HG02678 (cell line): Measurements from ENCODE around the gene RNF10.
"Not testable (repeated sequence)": the region's sequence is repeated elsewhere in the genome, so short reads cannot be mapped to it uniquely, and the experiment has no call there.

Experiments
- ATAC-seq: cut with Tn5 transposase; IDR thresholded peaks from one replicate; pipeline ENCODE4 v1.9.1; 2021; ENCODE audit warnings: mild to moderate bottlenecking, moderate library complexity; ENCODE audit not compliant: unreplicated experiment

RNF10 gene

DNA sequence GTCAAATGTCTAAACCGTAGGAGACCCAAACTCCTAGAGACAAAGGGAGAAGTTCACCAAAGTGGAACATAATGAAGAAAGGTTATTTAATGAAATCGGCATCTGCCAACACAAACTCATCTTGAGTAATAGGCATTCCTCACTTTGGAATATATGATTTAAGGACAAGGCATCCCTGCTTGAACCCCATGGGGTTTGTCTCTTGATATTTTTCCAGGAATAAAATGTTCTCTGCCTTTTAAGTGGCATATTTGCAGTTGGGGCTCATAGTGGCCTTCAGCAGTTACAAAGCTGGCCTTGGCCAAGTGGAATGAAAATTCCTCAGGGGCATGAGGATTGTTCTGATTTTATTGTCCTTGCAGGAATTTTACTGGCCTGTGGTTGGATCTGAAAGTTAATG lies 40.0 kb downstream of the RNF10 start:
- ATAC-seq = no peak

- ATAC-seq = no peak
Measured at GRCh38 chr12:120579179-120579578, 45.0 kb downstream of the RNF10 start.

- peak; percentile 92 for ATAC-seq
Measured at GRCh38 chr12:120580787-120581723, 46.9 kb downstream of the RNF10 start, which contains the start of gene POP5. POP5 (minus strand) TSS chr12:120581402; CDS start chr12:120581362, 40 bp downstream.

- ATAC-seq = no peak
Measured at GRCh38 chr12:120581998-120582397, 47.8 kb downstream of the RNF10 start.

DNA sequence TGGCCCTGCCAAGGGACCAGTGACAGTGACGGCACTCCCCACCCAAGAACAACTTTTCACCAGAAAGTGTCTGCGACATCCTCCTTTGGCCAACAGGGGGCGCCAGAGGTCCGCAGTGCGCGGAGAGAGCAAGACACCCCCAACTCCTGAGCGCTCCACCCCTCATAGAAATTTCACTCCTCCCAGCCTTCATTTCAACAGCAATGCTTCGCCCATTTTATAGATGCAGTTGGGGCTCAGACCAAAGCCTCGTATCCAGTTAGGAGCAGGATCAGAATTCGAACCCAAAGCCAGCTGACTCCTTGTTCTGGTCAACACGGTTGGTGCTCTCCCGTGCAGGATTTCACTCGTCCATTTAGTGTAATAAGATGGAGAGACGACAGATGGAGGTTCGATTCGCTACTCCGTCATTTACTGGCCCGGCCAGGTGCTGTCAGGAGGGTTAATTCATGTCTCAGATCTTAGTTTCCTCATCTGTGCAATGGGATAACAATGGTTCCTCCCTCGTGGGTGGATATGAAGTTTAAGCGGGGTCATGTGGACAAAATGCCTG lies 49.4 kb downstream of the RNF10 start:
- no peak for ATAC-seq

DNA sequence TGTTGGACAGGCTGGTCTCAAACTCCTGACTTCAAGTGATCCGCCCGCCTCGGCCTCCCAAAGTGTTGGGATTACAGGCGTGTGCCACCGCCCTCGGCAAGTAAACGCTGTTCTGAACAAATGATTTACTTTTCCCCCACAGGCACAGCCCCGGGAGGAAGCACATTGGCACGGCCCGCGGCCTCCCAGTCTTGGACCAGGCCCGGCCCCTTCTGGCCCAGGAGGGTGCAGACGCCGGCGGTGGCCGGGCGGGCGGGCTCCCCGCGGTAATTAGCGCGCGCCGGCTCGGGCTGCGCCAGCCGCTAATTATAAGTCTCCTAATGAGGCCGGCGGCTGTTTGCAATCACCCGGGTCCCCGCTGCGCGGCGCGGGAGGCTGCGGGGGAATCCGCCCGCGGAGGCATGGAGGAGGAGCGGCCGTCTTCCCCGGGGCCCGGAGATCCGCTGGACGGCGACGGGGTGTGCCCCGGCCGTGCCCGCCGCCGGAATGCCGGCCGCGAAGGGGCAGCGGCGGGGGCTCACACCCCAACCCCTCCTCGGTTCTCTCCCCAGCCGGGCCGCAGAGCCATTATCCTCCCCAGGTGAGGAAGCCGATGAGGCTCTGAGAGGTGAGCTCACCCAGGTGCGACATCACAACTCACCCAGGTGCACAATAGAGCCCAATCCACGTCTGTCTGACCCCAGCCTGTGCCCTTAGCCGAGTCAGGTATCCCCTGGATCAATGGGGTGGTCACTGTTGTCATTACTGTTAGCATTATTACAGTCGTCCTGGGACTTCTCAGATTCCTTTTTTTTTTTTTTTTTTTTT lies 50.4 kb downstream of the RNF10 start:
- no peak for ATAC-seq

- no peak for ATAC-seq
Measured at GRCh38 chr12:120586206-120586605, 52.0 kb downstream of the RNF10 start.

- ATAC-seq = no peak
Measured at GRCh38 chr12:120586860-120587259, 52.7 kb downstream of the RNF10 start.

DNA sequence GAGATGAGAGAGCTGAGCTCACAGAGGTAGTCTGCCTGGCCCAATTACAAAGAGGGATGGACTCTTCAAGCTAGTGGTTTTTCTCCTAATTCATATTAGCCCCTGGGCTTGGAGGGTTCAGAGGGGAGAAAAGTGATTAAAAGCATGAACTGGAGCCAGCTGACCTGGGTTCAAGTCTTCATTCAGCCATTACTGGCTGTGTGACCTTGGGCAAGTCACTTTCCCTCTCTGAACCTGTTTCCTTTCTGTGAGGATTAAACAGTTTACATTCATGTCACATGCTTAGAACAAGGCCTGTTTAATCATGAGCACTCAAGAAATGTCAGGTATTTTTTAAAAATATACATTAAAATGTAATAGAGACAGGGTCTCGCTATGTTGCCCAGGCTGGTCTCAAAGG lies 54.2 kb downstream of the RNF10 start:
- no peak for ATAC-seq

GRCh38 chr12:120588948-120589930 lies 55.1 kb downstream of the RNF10 start:
- no peak for ATAC-seq

DNA sequence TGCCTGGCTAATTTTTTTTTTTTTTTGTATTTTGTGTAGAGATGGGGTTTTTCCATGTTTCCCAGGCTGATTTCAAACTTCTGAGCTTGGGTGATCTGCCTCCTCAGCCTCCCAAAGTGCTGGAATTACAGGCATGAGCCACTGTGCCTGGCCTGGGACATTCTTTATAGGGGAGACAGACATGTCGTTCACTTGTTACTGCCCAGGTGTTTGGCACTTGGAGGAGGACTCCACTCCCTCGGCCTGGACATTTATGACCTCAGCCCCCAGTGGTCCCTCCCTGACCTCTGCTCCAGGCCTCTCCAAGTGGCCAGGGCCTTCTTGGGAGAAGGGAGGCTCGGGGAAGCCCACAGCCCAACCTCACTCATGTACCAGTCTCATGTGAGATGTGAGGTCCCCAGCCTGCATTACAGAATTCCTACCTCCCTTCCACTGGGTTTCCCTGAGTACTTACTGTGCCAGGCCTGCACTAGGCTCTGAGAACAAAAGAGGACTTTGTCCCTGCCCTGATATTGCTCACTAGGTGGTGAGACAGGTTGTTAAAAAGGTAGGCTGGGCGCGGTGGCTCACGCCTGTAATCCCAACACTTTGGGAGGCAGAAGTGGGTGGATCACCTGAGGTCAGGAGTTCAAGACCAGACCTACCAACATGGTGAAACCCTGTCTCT lies 56.7 kb downstream of the RNF10 start:
- no peak for ATAC-seq

DNA sequence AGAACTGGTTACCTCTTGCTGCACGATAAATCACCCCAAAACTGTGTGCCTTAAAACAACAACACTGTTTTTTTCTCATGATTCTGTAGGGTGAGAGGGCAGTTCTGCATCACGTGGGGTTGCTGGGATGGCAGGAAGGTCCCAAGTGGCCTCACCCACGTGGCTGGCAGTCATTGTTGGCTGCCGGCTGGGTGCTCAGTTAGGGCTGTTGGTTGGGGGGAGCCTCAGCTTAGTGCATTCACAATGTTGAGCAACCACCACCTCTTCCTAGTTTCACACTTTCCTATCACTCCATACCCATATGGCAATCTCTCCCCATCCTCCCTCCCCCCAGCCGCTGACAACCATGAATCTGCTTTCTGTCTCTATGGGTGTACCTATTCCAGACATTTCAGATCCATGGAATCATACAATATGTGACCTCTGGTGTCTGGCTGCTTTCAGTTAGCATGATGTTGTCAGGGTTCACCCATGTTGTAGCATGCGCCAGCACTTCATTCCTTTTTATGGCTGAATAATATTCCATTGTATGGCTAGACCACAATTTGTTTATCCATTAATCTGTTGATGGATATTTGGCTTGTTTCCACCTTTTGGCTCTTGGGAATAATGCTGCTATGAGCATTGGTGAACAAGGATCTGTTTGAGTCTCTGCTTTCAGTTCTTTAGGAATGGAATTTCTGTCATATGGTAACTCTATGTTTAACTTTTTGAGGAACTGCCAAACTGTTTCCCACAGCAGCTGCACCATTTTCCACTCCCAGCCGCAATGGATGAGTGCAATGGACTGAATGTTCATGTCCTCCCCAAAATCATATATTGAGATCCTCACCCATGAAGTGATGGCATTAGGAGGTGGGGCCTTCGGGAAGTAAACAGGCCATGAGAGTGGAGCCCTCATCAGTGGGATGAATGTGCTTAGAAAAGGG lies 58.2 kb downstream of the RNF10 start:
- ATAC-seq = no peak

- no peak for ATAC-seq
Measured at GRCh38 chr12:120596901-120597300, 62.7 kb downstream of the RNF10 start.

DNA sequence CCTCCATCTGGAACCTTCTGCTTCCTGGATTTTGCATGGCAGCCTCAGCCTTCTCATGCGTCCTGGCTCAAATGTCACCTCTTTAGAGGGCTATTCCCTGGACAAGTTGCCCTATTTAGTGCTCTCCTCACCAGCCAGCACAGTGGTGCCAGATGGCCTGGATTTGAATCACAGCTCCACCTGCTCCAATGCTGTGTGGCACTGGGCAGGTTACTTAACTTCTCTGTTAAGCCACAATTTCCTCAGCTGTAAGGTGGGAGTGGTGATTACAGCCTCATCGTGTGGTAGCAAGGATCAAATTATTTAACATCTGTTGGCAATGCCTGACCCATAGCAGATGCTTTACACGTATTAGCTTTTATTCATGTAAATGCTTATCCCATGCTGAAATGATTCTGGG lies 63.7 kb downstream of the RNF10 start:
- ATAC-seq = no peak

- no peak for ATAC-seq
Measured at GRCh38 chr12:120598674-120599463, 64.7 kb downstream of the RNF10 start.

- ATAC-seq = no peak
Measured at GRCh38 chr12:120599672-120600552, 65.8 kb downstream of the RNF10 start.

GRCh38 chr12:120602416-120602815 lies 68.3 kb downstream of the RNF10 start:
- not testable (repeated sequence) for ATAC-seq
